ENCODE results near the gene NR6A1.

GRCh38 chr9:124781967-124782660 is 11.0 kb upstream of the NR6A1 start:
- TF ChIP-seq CTCF (conservative IDR thresholded peaks at IDR 0.05; ENCODE audit: low read length) (no peak), EZH2phosphoT487 (IDR thresholded peaks at IDR 0.05; ENCODE audit: borderline replicate concordance, low read depth, low read length) (no peak)
